Measurements from ENCODE around the gene SNX24. TPM values are rescaled to one million over a fixed set of nuclear protein-coding genes. Genes with fewer than 3 reads are reported as not detected.

SNX24 gene
- total and polyA plus RNA-seq, 9 of the 15 experiments (the other 6 are each of a cell fraction or from before 2014, with no cell fraction given) = 5.3 to 10.1 (median 7.9) TPM

GRCh38 chr5:122879076-122879475, 33.7 kb downstream of the SNX24 start:
- POLR2A ChIA-PET = interaction anchor here (1.1 kb wide), 1 partner anchor 16 kb away, joined by 3 read pairs; no protein-coding TSS in a partner anchor
- ATAC-seq (no peak), FAIRE-seq (no peak), DNase-seq (ENCODE audit: extremely low read depth in 1 of 4, low spot score in 3 of 4) (no peak)
- Histone ChIP-seq H3K4me2 (ENCODE audit: insufficient read depth, low read length) (no peak overlapping the region), H3K4me3 (no peak overlapping the region), H2AFZ (ENCODE audit: low read depth, low read length) (no peak overlapping the region), H3K27me3 (ENCODE audit: control insufficient read depth in 2 of 2, insufficient read depth in 2 of 2, low read length in 2 of 2) (no peaks in the 10 kb centered on the region), H3K4me1 (replicated peaks in 1 of 2; ENCODE audit: control insufficient read depth in 2 of 2, insufficient read depth in 2 of 2, low read length in 2 of 2) (peaks cover 0 to 7% of the 10 kb centered on the region in 2 experiments; a peak in 2 of 5 replicates), H4K20me1 (replicated peaks; ENCODE audit: control insufficient read depth, insufficient read depth, low read length) (no peaks in the 10 kb centered on the region), H3K36me3 (ENCODE audit: control insufficient read depth, insufficient read depth, low read length) (no peaks in the 10 kb centered on the region), H3K27ac (ENCODE audit: extremely low read depth, low read depth, low read length) (no peak overlapping the region), H3K9me1 (ENCODE audit: control insufficient read depth, insufficient read depth, low read length) (no peaks in the 10 kb centered on the region), H3K79me2 (ENCODE audit: control insufficient read depth, insufficient read depth, low read length) (no peaks in the 10 kb centered on the region), H3K9ac (ENCODE audit: insufficient read depth in 1 of 2, low read depth in 2 of 2, low read length in 2 of 2) (no peak overlapping the region), H3K9me3 (replicated peaks; ENCODE audit: control insufficient read depth, insufficient read depth, low read depth, low read length) (no peaks in the 10 kb centered on the region)
- intact Hi-C loops (cut with micrococcal nuclease) (no loop called here), in situ Hi-C loops (cut with MboI) (no loop called here)
- WGBS (ENCODE audit: insufficient coverage, low coverage, missing lambda C conversion rate) = 45% methylated on average over 3 of the region's 3 CpGs
- no TSS peak for BruUV-seq (replicated peaks)
- CTCF ChIA-PET (ENCODE audit: low intra/inter-chr PET ratio) = no interaction called here
- TF ChIP-seq ATF6 (CRISPR knock-in tag; IDR thresholded peaks at IDR 0.05) = no peak
- TF ChIP-seq KLF10 (CRISPR knock-in tag; IDR thresholded peaks at IDR 0.05) = no peak
- TF ChIP-seq GABPB2 (CRISPR knock-in tag; conservative IDR thresholded peaks at IDR 0.05) = no peak
- no peak for TF ChIP-seq GATAD2A (IDR thresholded peaks at IDR 0.05)
- TF ChIP-seq ZNF24 (IDR thresholded peaks at IDR 0.05) = no peak
- TF ChIP-seq TAL1 (IDR thresholded peaks at IDR 0.05) = no peak
- no peak for TF ChIP-seq WHSC1 (IDR thresholded peaks at IDR 0.05; ENCODE audit: low read length)
- no peak for TF ChIP-seq OTX1 (CRISPR knock-in tag; IDR thresholded peaks at IDR 0.05)
- TF ChIP-seq NCOA2 (IDR thresholded peaks at IDR 0.05; ENCODE audit: partially characterized antibody in 2 of 2) = no peak
- TF ChIP-seq KHSRP (IDR thresholded peaks at IDR 0.05) = no peak
- TF ChIP-seq NR2C1 (IDR thresholded peaks at IDR 0.05) = no peak
- TF ChIP-seq NR2C1 (tag; IDR thresholded peaks at IDR 0.05) = no peak
